Superior temporal gyrus (tissue), 1 donor: ENCODE data around the gene AGBL3.
A peak's percentile ranks its signal among the peaks of the same experiment; 100 is the strongest.

Source experiments
- DNase-seq: peaks from one replicate; pipeline ENCODE4 v3.0.0-alpha.2; 2016; ENCODE audit errors: extremely low spot score

AGBL3 gene

GRCh38 chr7:135076882-135077281, 90.6 kb downstream of the AGBL3 start:
- DNase-seq, result no peak

GRCh38 chr7:135077642-135078041, 91.3 kb downstream of the AGBL3 start:
- no peak for DNase-seq

- no peak for DNase-seq
Observed at GRCh38 chr7:135078051-135078450, 91.7 kb downstream of the AGBL3 start.

- DNase-seq, result no peak
Observed at GRCh38 chr7:135079068-135079467, 92.8 kb downstream of the AGBL3 start.

- no peak for DNase-seq
Observed at GRCh38 chr7:135083005-135083404, 96.7 kb downstream of the AGBL3 start.

GRCh38 chr7:135088566-135088965, 102.3 kb downstream of the AGBL3 start:
- no peak for DNase-seq

- DNase-seq, result no peak
Observed at GRCh38 chr7:135091717-135092116, 105.4 kb downstream of the AGBL3 start.

- no peak for DNase-seq
Observed at GRCh38 chr7:135094472-135095237, 108.3 kb downstream of the AGBL3 start.

- no peak for DNase-seq
Observed at GRCh38 chr7:135095450-135095849, 109.1 kb downstream of the AGBL3 start.

- no peak for DNase-seq
Observed at GRCh38 chr7:135098391-135098790, 112.1 kb downstream of the AGBL3 start.

- no peak for DNase-seq
Observed at GRCh38 chr7:135100856-135101255, 114.5 kb downstream of the AGBL3 start.

GRCh38 chr7:135102372-135102771, 116.1 kb downstream of the AGBL3 start:
- DNase-seq, result no peak

GRCh38 chr7:135109562-135109961, 123.3 kb downstream of the AGBL3 start:
- DNase-seq, result no peak

- no peak for DNase-seq
Observed at GRCh38 chr7:135109976-135110375, 123.7 kb downstream of the AGBL3 start.

GRCh38 chr7:135111379-135111778, 125.1 kb downstream of the AGBL3 start:
- no peak for DNase-seq

- no peak for DNase-seq
Observed at GRCh38 chr7:135114622-135115021, 128.3 kb downstream of the AGBL3 start.

- no peak for DNase-seq
Observed at GRCh38 chr7:135117096-135117495, 130.8 kb downstream of the AGBL3 start.

GRCh38 chr7:135121868-135122267, 135.6 kb downstream of the AGBL3 start:
- DNase-seq, result no peak

GRCh38 chr7:135124631-135125030, 138.3 kb downstream of the AGBL3 start:
- DNase-seq, result peak; percentile 55

GRCh38 chr7:135128931-135129330, 142.6 kb downstream of the AGBL3 start:
- no peak for DNase-seq

- no peak for DNase-seq
Observed at GRCh38 chr7:135129579-135129978, 143.3 kb downstream of the AGBL3 start.

GRCh38 chr7:135143885-135144668, 157.8 kb downstream of the AGBL3 start:
- no peak for DNase-seq

- DNase-seq, result peak; percentile 53
Observed at GRCh38 chr7:135147341-135147898, 161.1 kb downstream of the AGBL3 start.
